Trophoblast cell (in vitro differentiated cells and primary cell): Measurements from ENCODE around the gene OR51D1.
A peak's percentile ranks its signal among the peaks of the same experiment; 100 is the strongest.

Experiments
- DNase-seq, 2 donors: peaks; one replicate each; pipeline ENCODE4 v3.0.0-alpha.2; 2016
- H2AFZ ChIP-seq: 2 replicates; pipeline ENCODE4 v1.6.1; 2013; ENCODE audit warnings: low read length, moderate library complexity, mild to moderate bottlenecking; ENCODE audit not compliant: insufficient read depth, poor library complexity
- H2AK5ac ChIP-seq: 2 replicates; pipeline ENCODE4 v1.6.1; 2013; ENCODE audit warnings: mild to moderate bottlenecking, low read length
- H2BK120ac ChIP-seq: 2 replicates; pipeline ENCODE4 v1.6.1; 2013; ENCODE audit warnings: low read length, mild to moderate bottlenecking, moderate library complexity; ENCODE audit not compliant: insufficient read depth, poor library complexity
- H2BK12ac ChIP-seq: 2 replicates; pipeline ENCODE4 v1.6.1; 2013; ENCODE audit warnings: mild to moderate bottlenecking, low read length, moderate library complexity
- H2BK5ac ChIP-seq: 2 replicates; pipeline ENCODE4 v1.6.1; 2013; ENCODE audit warnings: low read length, low read depth, moderate library complexity, mild to moderate bottlenecking; ENCODE audit not compliant: poor library complexity
- H3K14ac ChIP-seq: 2 replicates; pipeline ENCODE4 v1.6.1; 2013; ENCODE audit warnings: mild to moderate bottlenecking, low read length
- H3K18ac ChIP-seq: 2 replicates; pipeline ENCODE4 v1.6.1; 2013; ENCODE audit warnings: mild to moderate bottlenecking, low read length
- H3K23ac ChIP-seq: 2 replicates; pipeline ENCODE4 v1.6.1; 2013; ENCODE audit warnings: low read length
- H3K27ac ChIP-seq: 2 replicates; pipeline ENCODE4 v1.5.1; 2013; ENCODE audit warnings: low read depth, mild to moderate bottlenecking, inconsistent platforms, low read length, moderate library complexity
- H3K27me3 ChIP-seq: 2 replicates; pipeline ENCODE4 v1.6.1; 2013; ENCODE audit warnings: inconsistent platforms, mild to moderate bottlenecking, low read length, moderate library complexity; ENCODE audit not compliant: insufficient read depth
- H3K36me3 ChIP-seq, 2 experiments: 1 replicate in 1 of 2; 2 replicates in 1 of 2; pipeline ENCODE4 v1.6.1; 2013; ENCODE audit warnings: low read length in 2 of 2, mild to moderate bottlenecking in 2 of 2, moderate library complexity in 1 of 2; ENCODE audit not compliant: insufficient read depth in 2 of 2, control insufficient read depth in 1 of 2
- H3K4ac ChIP-seq: 2 replicates; pipeline ENCODE4 v1.6.1; 2013; ENCODE audit warnings: low read depth, mild to moderate bottlenecking, low read length, moderate library complexity
- H3K4me1 ChIP-seq, 2 experiments: 1 replicate in 1 of 2; 2 replicates in 1 of 2; pipeline ENCODE4 v1.6.1; 2013; ENCODE audit warnings: low read length in 2 of 2, mild to moderate bottlenecking in 2 of 2, moderate library complexity in 1 of 2; ENCODE audit not compliant: insufficient read depth in 2 of 2, control insufficient read depth in 1 of 2
- H3K4me2 ChIP-seq: 2 replicates; pipeline ENCODE4 v1.6.1; 2013; ENCODE audit warnings: inconsistent platforms, mild to moderate bottlenecking, low read length, moderate library complexity
- H3K4me3 ChIP-seq: 2 replicates; pipeline ENCODE4 v1.5.1; 2013; ENCODE audit warnings: mild to moderate bottlenecking, low read depth, low read length, inconsistent platforms
- H3K79me1 ChIP-seq: one replicate; pipeline ENCODE4 v1.6.1; 2013; ENCODE audit warnings: low read length
- H3K79me2 ChIP-seq: 2 replicates; pipeline ENCODE4 v1.6.1; 2013; ENCODE audit warnings: low read length, mild to moderate bottlenecking; ENCODE audit not compliant: control insufficient read depth, insufficient read depth, poor library complexity
- H3K9ac ChIP-seq: 2 replicates; pipeline ENCODE4 v1.6.1; 2013; ENCODE audit warnings: mild to moderate bottlenecking, low read length
- H3K9me3 ChIP-seq: 2 replicates; pipeline ENCODE4 v1.6.1; 2013; ENCODE audit warnings: low read depth, mild to moderate bottlenecking, control low read depth, inconsistent platforms, low read length; ENCODE audit not compliant: insufficient read depth
- H4K12ac ChIP-seq: 2 replicates; pipeline ENCODE4 v1.6.1; 2013; ENCODE audit warnings: low read depth, mild to moderate bottlenecking, low read length, moderate library complexity
- H4K8ac ChIP-seq: 2 replicates; pipeline ENCODE4 v1.6.1; 2013; ENCODE audit warnings: low read depth, mild to moderate bottlenecking, low read length, moderate library complexity
- H4K91ac ChIP-seq: one replicate; pipeline ENCODE4 v1.6.1; 2013; ENCODE audit warnings: low read depth, mild to moderate bottlenecking, low read length, moderate library complexity
- WGBS: extraction: QIAGEN DNeasy Blood & Tissue Kit; methylation state at CpG from one replicate; pipeline ENCODE4 v1.1.7; 2013; ENCODE audit warnings: missing lambda C conversion rate; ENCODE audit not compliant: insufficient read length, insufficient coverage; ENCODE audit errors: extremely low coverage; 5-methylcytosine and 5-hydroxymethylcytosine counted together

Gene OR51D1

GRCh38 chr11:4611986-4612385, 25.3 kb upstream of the OR51D1 start:
- H3K79me2 ChIP-seq, result peaks cover 2% of the 10 kb centered on the region
- no peaks in the 10 kb centered on the region for H3K9me3 ChIP-seq

GRCh38 chr11:4615856-4616444, 21.3 kb upstream of the OR51D1 start:
- no peak overlapping the region for H3K9ac ChIP-seq
- H4K8ac ChIP-seq, result no peak overlapping the region
- H3K4me1 ChIP-seq, result no peaks in the 10 kb centered on the region
- H2AK5ac ChIP-seq, result no peak overlapping the region
- no peaks in the 10 kb centered on the region for H3K9me3 ChIP-seq
- no peak overlapping the region for H3K4me3 ChIP-seq
- no peak overlapping the region for H3K23ac ChIP-seq
- H3K36me3 ChIP-seq, result no peaks in the 10 kb centered on the region
- no peak overlapping the region for H2BK120ac ChIP-seq
- H3K79me1 ChIP-seq, result no peaks in the 10 kb centered on the region
- no peak overlapping the region for H2AFZ ChIP-seq
- H4K12ac ChIP-seq, result no peak overlapping the region
- H3K27ac ChIP-seq, result no peak overlapping the region
- no peak overlapping the region for H3K4ac ChIP-seq
- no peak overlapping the region for H2BK12ac ChIP-seq
- H3K18ac ChIP-seq, result no peak overlapping the region
- H3K27me3 ChIP-seq, result no peaks in the 10 kb centered on the region
- no peak overlapping the region for H2BK5ac ChIP-seq
- H3K4me2 ChIP-seq, result no peak overlapping the region
- no peak for DNase-seq
- no peak overlapping the region for H3K14ac ChIP-seq
- no peak overlapping the region for H4K91ac ChIP-seq
- H3K79me2 ChIP-seq, result no peaks in the 10 kb centered on the region

More at GRCh38 chr11:4611986-4612385, 25.3 kb upstream of the OR51D1 start:
- Histone ChIP-seq H3K9ac (no peak overlapping the region), H2AK5ac (no peak overlapping the region), H3K4me3 (no peak overlapping the region), H2AFZ (no peak overlapping the region), H3K14ac (no peak overlapping the region), H3K4me1 (peaks cover under 1 to 2% of the 10 kb centered on the region in 2 experiments), H2BK12ac (no peak overlapping the region), H3K27me3 (no peaks in the 10 kb centered on the region), H3K4me2 (no peak overlapping the region), H3K18ac (no peak overlapping the region), H3K4ac (no peak overlapping the region), H3K27ac (no peak overlapping the region), H4K12ac (no peak overlapping the region), H4K91ac (no peak overlapping the region), H3K36me3 (no peaks in the 10 kb centered on the region), H3K23ac (no peak overlapping the region), H2BK5ac (no peak overlapping the region), H4K8ac (no peak overlapping the region), H2BK120ac (no peak overlapping the region), H3K79me1 (peaks cover 4% of the 10 kb centered on the region)
- WGBS, result no CpG with 5 or more reads among the region's 2 CpGs
- DNase-seq, result no peak

- H3K4me2 ChIP-seq, result no peak overlapping the region
- H4K8ac ChIP-seq, result no peak overlapping the region
- H3K27me3 ChIP-seq, result no peaks in the 10 kb centered on the region
- no CpG with 5 or more reads among the region's 9 CpGs for WGBS
- no peak overlapping the region for H3K4me3 ChIP-seq
- no peak overlapping the region for H2AK5ac ChIP-seq
- no peak overlapping the region for H2AFZ ChIP-seq
- no peak overlapping the region for H3K23ac ChIP-seq
- H3K9ac ChIP-seq, result no peak overlapping the region
- no peak overlapping the region for H3K4ac ChIP-seq
- no peak overlapping the region for H3K18ac ChIP-seq
- H3K36me3 ChIP-seq, result no peaks in the 10 kb centered on the region
- H3K27ac ChIP-seq, result no peak overlapping the region
- no peak overlapping the region for H2BK12ac ChIP-seq
- no peak overlapping the region for H3K14ac ChIP-seq
- no peaks in the 10 kb centered on the region for H3K9me3 ChIP-seq
- H2BK5ac ChIP-seq, result no peak overlapping the region
- H3K79me2 ChIP-seq, result no peaks in the 10 kb centered on the region
- no peak for DNase-seq
- H4K12ac ChIP-seq, result no peak overlapping the region
- H2BK120ac ChIP-seq, result no peak overlapping the region
- no peaks in the 10 kb centered on the region for H3K4me1 ChIP-seq
- H4K91ac ChIP-seq, result no peak overlapping the region
- H3K79me1 ChIP-seq, result no peaks in the 10 kb centered on the region
Measured at GRCh38 chr11:4619514-4619913, 17.8 kb upstream of the OR51D1 start.

- no peaks in the 10 kb centered on the region for H3K27me3 ChIP-seq
- H3K18ac ChIP-seq, result no peak overlapping the region
- H3K4me2 ChIP-seq, result no peak overlapping the region
- H2BK12ac ChIP-seq, result no peak overlapping the region
- H2AK5ac ChIP-seq, result no peak overlapping the region
- H3K79me1 ChIP-seq, result no peaks in the 10 kb centered on the region
- H2BK5ac ChIP-seq, result no peak overlapping the region
- H3K9ac ChIP-seq, result no peak overlapping the region
- H4K91ac ChIP-seq, result no peak overlapping the region
- H3K4me3 ChIP-seq, result no peak overlapping the region
- DNase-seq, result peak; percentile 63 to 90
- no peaks in the 10 kb centered on the region for H3K36me3 ChIP-seq
- H3K23ac ChIP-seq, result no peak overlapping the region
- no peak overlapping the region for H2AFZ ChIP-seq
- no peaks in the 10 kb centered on the region for H3K9me3 ChIP-seq
- no peak overlapping the region for H3K4ac ChIP-seq
- H3K27ac ChIP-seq, result no peak overlapping the region
- H2BK120ac ChIP-seq, result no peak overlapping the region
- H3K4me1 ChIP-seq, result no peaks in the 10 kb centered on the region
- no peak overlapping the region for H3K14ac ChIP-seq
- no peaks in the 10 kb centered on the region for H3K79me2 ChIP-seq
- H4K8ac ChIP-seq, result no peak overlapping the region
- no CpG with 5 or more reads among the region's 15 CpGs for WGBS
- H4K12ac ChIP-seq, result no peak overlapping the region
Measured at GRCh38 chr11:4626207-4627099, 10.8 kb upstream of the OR51D1 start.
